GM19395 (cell line): ENCODE measurements around the gene EPHA3.

Experiments used
- ATAC-seq: cut with Tn5 transposase; IDR thresholded peaks from one replicate; pipeline ENCODE4 v1.9.1; 2021; ENCODE audit warnings: mild to moderate bottlenecking, moderate library complexity; ENCODE audit not compliant: unreplicated experiment

EPHA3 gene

DNA sequence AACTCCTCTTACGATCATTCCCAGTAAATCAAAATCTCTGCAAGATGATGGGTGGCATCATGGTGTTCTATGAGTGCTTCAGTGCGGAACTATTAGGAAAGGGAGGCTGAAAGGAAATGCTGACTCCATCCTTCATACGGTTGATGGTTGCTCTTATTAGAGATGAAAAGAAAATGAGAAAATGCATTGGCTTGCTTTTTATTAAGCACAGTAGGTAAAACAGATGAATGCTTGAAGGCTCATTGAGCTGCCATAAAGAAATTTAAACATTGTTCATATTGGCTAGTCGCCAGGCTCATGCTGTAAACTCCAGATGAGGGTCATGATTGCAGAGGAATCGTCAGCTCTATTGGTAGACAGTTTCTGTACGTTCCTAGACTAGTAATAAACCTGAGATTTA is 115.8 kb downstream of the EPHA3 start:
- no peak for ATAC-seq

DNA sequence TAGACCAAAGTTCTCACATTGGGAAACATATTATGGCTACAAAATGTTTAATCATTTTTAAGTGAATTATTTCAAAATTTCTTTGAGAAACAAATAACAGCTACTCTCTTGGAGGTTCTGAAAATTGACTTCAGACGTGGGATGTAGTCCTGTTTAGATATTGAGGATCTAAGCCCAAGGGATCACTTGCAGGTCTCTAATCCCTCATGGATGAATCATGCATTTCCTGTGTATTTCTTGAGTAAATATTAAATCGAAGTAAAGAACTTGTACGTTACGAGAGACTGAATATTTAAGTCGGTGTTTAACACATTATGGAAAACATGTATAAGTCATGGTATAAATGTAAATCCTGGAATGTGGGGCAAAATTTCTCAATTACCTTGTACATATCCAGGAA is 119.8 kb downstream of the EPHA3 start:
- no peak for ATAC-seq

DNA sequence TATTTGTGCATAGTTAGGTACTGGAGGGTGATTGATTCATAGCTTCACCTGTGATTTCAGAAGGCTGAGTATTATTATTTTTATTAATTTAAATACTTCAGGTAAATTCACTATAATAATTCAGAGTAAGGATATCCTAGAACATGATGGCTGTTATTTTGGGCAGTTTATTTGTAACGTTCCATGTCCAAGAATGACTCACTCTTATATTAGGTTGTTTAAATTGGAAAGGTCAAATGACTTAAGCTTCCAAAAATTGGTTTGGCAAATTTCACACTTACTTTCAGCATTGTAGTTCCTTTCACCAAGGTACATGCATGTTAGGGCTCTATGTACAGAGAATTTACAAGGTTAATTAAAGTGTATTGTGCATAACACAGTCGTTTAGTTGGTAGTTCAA is 120.2 kb downstream of the EPHA3 start:
- no peak for ATAC-seq

DNA sequence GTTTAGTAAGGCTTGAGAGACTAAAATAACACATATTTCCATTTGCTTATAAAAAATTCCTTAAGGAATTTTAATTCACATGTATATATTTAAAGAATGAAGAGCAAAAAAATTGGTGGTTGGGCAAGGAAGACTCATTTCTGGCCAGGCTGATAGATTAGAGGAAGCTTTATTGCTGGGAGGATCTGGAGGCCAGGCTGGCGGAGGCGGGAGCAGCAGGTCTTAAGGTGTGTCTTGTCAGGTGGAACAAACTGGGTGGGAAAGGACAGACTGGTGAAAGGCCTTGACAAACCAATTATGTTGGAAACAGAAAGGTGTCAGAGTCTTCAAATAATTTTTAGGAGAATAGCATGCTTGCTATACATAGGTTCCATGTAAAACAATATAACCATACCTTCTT is 124.7 kb downstream of the EPHA3 start:
- ATAC-seq: no peak

DNA sequence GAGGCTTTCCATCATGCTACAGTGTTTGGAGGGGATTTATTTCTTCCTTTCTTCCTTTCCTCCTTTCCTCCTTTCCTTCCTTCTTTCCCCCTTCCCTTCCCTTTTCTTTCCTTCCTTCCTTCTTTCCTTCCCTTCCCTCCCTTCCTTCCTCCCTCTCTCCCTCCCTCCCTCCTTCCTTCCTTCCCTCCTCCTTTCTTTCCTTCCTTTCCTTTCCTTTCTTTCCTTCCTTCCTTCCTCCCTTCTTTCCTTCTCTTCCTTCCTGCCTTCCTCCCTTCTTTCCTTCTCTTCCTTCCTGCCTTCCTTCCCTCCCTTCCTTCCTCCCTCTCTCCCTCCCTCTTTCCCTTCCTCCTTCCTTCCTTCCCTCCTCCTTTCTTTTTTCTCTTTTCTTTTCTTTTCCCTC is 127.2 kb downstream of the EPHA3 start:
- ATAC-seq: no peak

DNA sequence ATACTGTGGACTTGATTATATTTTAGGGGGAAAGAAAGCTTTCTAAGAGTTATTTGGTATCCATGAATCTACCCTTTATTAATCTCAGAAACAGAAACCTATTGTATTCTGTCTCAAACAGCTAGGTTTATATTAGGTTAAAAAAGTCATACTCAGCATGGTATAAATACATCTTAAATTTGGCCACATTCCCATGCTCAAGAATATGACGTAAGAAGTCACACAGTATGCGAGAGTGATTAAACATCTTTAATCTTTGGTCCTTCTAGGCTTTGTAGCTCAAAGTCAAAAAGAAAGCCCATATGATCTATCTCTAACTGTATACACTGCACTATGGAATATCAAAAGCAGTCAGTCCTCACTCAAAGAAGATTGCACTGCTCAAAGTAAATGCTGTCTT is 131.4 kb downstream of the EPHA3 start:
- no peak for ATAC-seq

DNA sequence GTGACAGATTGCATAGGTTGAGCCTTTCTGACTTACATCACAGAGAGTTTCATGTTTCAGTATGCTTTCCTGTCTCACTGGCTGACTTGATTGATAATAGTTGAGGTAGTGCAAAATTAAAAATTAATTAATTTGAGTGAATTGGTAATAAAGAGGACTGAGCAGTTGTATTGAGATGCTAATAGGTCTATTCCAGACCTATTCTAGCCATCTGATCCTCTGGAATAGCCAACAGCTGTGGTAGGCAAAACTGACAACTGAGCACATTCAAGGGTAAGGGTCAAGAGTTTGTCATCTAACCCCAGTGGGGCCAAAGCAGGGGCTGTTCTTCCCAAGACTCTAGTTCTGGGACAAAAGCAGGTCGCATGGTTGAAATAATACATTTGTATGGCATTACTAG is 132.4 kb downstream of the EPHA3 start:
- ATAC-seq: no peak

DNA sequence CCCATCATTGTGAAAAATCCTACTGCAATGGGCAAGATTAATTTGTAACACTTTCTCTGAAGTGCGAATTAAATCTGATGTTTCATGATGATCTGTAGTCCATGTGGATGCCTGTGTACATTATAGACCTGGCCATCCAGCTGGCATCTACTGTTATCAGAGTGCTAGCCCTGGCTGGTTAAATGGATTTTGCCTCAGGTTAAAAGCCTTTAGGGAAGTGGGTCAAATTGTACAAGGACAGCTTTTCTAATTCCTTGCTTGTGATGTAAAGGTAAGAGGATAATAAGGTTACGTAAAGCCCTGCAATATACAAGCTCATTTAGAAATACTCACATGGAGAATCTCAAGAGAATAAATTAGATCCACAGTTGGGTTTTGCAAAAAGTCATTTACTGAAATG is 138.2 kb downstream of the EPHA3 start:
- ATAC-seq: no peak

DNA sequence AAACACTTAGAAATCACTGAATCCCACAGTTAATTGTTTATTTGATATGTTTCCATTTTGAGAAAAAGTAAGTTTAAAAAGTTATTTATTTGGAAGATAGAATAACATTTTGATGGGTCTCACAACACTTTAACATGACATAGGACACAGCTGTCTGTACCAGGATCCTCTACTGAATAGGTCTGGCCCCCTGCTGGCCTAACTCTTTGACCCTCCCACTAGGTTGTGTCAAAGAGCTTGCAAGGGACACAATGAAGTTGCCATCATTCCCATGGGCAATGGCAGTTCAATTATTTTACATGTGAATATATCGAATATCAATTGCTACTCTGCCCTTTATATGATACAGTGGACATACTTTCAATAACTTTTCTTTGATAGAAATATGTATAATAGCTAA is 138.9 kb downstream of the EPHA3 start:
- no peak for ATAC-seq

DNA sequence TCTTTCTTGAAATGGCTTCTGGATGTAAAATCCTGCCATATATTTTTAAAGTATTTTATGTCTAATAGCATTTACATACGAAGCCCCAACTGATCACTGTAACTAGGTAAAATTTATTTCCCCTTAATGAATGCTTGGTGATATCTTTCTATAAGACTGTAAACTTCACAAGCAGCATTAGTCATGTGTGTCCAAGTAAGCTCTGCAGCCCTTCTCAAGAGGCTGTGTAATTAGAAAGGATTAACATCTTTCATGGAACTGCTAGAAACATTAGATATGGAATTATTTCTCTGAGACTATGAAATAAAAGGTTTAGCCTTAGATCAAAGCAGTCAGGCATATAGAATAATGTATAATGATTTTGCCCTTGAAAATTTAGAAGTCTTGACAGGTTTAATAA is 143.3 kb downstream of the EPHA3 start:
- no peak for ATAC-seq

DNA sequence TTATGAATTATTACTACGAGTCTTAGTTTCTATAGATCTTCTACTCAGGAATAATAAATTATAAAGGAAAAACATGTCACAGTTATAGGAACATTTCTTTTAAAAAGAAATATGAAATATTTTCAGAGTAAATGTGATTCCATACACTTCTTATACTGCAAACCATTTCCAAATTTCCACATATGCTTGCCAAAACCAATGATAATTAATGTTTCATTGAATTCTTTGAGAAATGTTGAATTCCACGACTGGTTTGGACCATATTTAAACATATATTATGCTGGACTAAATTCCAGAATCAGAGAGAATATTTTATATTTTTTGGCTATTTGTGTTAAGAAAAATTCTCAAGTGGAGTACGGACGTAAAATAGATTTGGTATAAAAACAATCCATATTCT is 144.6 kb downstream of the EPHA3 start:
- no peak for ATAC-seq

DNA sequence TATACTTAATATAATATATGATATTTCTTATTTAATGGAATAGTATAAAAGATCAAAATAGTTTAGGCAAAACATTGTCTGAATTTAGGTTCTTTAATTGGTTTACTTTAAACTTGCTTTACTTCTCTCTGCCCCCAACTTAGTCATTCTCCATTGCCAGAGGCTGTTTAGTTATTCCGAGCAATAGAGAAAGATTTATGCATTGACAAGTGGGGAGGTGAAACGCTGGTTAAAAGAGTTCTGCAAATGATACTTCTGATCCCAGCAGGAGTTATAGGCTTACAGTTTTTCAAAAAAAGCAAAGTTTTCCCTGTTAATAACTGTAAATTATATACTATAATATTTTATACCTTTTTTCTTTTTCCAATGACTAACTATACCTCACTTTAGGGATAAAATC is 145.4 kb downstream of the EPHA3 start:
- no peak for ATAC-seq

DNA sequence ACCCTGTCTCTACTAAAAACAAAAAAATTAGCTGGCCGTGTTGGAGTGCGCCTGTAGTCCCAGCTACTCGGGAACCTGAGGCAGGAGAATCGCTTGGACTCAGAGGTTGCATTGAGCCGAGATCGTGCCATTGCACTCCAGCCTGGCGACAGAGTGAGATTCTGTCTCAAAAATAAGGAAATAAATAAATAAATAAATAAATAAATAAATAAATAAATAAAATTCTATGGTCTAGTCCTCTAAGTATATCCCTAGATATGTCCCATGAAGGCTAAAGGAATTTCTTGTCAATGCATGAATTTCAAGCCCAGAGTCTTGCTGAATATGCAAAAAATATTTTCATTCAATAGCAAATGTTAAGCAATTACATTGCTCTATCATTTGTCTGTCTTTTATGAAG is 149.0 kb downstream of the EPHA3 start:
- no peak for ATAC-seq

DNA sequence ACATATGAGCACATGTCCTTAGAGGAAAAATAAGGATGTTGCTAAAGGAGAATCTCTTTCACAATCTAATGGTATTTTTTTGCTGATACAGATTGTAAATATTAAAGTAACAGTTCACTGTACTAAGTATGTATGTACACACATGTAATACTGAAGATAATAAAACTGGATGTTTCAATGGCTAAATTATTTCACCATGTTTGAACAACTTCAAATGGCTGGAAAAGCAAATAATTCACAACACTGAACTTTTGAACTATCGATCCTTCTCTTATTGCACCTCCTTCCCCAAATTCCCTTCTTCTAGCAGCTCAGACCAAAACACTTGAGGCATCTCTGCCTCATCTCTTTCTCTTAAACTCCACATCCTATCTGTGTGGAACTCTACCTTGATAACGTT is 149.5 kb downstream of the EPHA3 start:
- no peak for ATAC-seq

DNA sequence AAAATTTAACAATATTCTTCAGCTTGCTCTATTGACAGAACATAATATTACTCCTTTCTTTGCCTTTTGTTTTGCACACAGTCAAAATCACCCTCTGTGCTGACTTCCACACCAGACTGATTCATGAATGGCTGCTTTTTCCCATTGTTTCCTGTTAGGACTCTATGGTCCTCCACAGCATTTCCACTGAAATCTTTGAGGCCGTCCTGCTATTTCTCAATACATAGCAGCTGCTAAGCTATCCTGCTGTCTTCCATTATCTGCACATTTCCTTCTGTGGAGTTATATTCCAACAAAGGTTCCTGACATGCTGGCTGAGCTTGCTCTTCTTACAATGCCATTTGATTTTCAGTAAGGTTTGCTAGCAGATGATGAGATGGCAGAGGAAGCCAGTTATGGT is 153.3 kb downstream of the EPHA3 start:
- ATAC-seq: no peak

DNA sequence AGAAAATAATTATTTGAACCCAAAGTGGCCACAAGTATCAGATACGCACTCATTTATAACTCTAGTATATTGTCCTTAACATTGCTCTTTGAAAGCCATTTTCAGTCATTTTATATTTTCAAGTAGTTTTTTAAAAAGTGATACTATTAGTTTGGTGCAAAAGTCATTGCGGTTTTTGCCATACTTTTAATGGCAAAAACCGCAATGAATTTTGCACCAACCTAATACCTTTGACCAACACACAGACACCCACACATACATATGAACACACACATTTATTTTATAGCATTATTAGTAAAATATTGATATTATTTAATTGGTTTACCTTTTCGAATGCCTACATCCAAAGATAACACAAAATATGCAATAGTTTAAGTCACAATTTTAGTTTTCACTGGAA is 154.3 kb downstream of the EPHA3 start:
- no peak for ATAC-seq

DNA sequence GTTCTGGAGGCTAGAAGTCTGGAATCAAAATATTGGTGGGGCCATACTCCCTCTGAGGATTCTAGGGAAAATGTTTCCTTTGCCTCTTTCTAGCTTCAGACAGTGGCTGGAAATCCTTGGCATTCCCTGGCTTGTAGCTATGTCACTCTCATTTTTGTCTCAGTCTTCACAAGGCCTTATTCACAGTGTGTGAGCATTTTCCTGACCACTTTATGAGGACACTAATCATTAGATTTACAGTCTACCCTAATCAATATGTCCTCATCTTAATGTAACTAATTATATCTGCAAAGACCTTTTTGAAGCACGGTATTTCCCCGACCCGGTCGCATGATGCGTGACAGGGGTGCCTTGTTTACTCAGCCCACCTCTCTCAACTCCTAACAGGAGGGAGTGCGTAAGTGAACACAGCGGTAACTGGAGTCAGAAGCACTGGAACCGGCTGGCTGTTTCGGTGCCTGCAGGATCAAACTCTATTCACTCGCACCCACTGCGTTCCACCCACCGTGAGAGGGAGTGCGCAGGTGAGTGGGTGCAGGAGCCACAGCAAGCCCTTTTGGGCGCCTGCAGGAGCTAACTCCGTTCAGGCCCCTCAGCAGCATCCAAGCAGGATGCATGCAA is 155.0 kb downstream of the EPHA3 start:
- no peak for ATAC-seq

DNA sequence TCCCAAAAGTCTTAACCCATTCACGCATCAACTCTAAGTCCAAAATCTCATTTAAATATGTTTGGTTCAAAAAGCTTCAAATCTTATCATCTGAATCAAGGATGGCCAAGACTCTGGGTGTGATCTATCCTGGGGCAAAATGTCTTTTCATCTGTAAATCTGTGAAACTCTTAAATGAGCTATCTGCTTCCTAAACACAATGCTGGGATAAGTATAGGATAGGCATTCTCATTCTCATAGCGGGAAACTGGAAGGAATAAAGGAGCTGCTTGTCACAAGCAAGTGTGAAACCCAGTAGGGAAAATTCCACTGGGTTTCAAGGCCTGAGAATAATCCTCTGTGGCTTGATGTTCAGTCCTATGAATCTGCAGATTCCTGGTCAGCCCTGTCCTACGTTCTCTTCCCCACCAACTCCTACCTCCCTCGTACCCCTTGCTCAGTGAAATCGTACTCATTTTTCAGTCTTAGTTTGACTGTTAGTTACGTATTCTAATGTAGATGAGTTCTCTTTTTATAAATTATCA is 156.7 kb downstream of the EPHA3 start:
- no peak for ATAC-seq

DNA sequence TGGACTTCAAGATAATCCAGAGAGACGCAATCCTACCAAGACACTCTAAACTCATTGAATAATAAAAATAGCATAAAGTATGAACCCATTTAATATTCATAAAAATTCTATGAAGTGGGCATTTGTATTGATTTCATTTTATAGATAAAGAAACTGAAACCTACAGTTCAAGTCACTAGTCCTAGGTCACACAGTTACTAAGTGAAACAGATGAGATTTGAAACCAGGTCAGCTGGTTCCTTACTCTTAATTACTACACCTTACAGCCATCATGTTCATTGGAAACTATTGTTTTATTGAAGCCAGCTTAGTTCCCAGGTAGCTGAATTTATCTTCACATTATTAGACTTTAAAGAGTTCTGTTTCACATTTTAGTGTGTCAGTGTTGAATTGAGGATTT is 158.7 kb downstream of the EPHA3 start:
- ATAC-seq: no peak

DNA sequence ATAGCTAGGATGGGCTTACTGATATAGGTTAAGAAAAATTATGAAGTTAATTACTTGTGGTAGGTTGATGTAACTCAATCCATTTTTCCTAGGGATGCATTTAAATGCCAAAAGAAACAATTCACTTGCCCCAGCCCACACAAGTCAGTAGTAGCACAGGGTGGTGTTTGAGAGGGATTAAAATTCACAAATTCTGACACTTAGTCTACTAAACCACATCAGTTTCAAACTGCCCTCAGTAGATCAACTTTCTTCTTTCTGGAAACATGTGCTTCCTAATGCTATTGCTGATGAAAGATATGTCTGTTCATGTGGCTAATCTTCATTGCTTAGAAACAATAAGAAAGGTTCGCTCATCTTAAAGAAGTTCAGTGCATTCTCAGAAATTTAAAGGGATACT is 160.6 kb downstream of the EPHA3 start:
- no peak for ATAC-seq

DNA sequence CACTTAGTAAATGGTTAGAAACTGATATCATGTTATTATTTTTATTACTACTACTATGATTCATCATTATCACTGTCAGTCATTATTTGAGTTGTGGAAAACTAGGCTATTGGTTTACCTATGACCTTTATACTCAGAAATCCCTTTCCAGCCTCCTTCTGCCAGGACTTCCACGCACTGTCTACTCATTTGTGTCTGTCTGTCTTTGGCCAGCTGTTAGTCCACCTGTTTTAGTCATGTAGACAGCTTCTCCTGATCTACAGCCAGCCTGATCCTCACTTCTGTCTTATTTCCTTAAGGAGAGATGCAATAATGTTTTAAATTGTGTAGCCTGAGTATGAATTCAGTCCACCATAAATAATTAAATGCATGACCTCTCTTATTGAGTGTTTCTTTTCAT is 162.8 kb downstream of the EPHA3 start:
- no peak for ATAC-seq

DNA sequence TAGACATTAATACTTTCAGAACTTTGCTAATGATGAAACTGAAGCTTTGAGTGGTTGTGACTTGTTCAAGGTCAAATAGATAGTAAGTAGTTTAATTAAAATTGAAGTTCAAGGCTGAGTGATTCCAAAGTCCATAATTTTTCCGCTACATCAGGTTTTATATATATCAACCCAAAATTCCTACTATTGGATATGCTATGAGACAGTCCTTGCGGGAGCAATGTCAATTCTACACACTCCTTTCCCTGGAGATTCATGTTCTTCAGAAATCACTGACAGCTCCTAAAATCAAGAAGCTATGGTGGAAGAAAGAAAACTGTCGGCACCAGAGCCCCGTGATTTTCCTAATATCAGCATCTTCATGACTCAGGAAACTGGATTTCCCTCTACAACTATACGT is 167.6 kb downstream of the EPHA3 start:
- no peak for ATAC-seq

DNA sequence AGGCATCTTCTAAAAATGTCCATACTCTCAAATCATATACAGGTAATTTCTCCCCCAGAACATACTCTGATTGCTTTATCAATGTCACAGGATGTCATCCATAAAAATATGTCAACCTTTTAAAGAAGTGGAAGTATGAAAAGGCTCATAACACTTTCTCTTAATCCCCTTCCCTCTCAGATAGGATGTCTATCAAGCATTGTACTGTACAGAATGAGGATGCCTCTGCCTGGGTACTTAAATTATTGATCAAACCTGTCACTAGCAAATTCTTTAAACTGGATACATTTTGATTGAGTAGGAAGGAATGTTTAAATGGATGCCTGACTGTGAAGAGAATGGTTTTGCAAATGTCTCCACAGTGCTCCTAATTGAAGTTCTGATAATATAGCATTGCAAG is 168.7 kb downstream of the EPHA3 start:
- ATAC-seq: no peak
